ENCODE measurements around the gene VEPH1.

Gene VEPH1

GRCh38 chr3:157428853-157429252 is 74.4 kb downstream of the VEPH1 start:
- H3K9ac ChIP-seq (ENCODE audit: low read length), result no peak overlapping the region
- peaks cover 5% of the 10 kb centered on the region; the same call in 1 of the 2 replicates for H3K9me3 ChIP-seq (ENCODE audit: control insufficient read depth, insufficient read depth, low read depth, low read length)
- no peaks in the 10 kb centered on the region for H3K4me1 ChIP-seq (ENCODE audit: control insufficient read depth, insufficient read depth, low read length)
- H3K36me3 ChIP-seq (ENCODE audit: control insufficient read depth, insufficient read depth, low read length), result no peaks in the 10 kb centered on the region
- H3K27ac ChIP-seq (ENCODE audit: low read depth, low read length), result no peak overlapping the region
- no peaks in the 10 kb centered on the region for H3K27me3 ChIP-seq (ENCODE audit: control insufficient read depth, insufficient read depth, low read length)
- no peak overlapping the region for H3K4me3 ChIP-seq (ENCODE audit: low read depth, low read length)

GRCh38 chr3:157427901-157428300 is 75.3 kb downstream of the VEPH1 start:
- H3K4me3 ChIP-seq (ENCODE audit: low read depth, low read length), result no peak overlapping the region
- H3K9me3 ChIP-seq (ENCODE audit: control insufficient read depth, insufficient read depth, low read depth, low read length), result peaks cover 5% of the 10 kb centered on the region; the same call in 1 of the 2 replicates
- H3K4me1 ChIP-seq (ENCODE audit: control insufficient read depth, insufficient read depth, low read length), result no peaks in the 10 kb centered on the region
- H3K27ac ChIP-seq (ENCODE audit: low read depth, low read length), result no peak overlapping the region
- H3K36me3 ChIP-seq (ENCODE audit: control insufficient read depth, insufficient read depth, low read length), result no peaks in the 10 kb centered on the region
- no peak overlapping the region for H3K9ac ChIP-seq (ENCODE audit: low read length)
- H3K27me3 ChIP-seq (ENCODE audit: control insufficient read depth, insufficient read depth, low read length), result no peaks in the 10 kb centered on the region

GRCh38 chr3:157423337-157423736 is 79.9 kb downstream of the VEPH1 start:
- Histone ChIP-seq H3K9me3 (ENCODE audit: control insufficient read depth, insufficient read depth, low read depth, low read length) (peaks cover 5% of the 10 kb centered on the region; the same call in 1 of the 2 replicates), H3K27ac (ENCODE audit: low read depth, low read length) (no peak overlapping the region), H3K36me3 (ENCODE audit: control insufficient read depth, insufficient read depth, low read length) (no peaks in the 10 kb centered on the region), H3K27me3 (ENCODE audit: control insufficient read depth, insufficient read depth, low read length) (no peaks in the 10 kb centered on the region), H3K4me3 (ENCODE audit: low read depth, low read length) (no peak overlapping the region), H3K4me1 (ENCODE audit: control insufficient read depth, insufficient read depth, low read length) (no peaks in the 10 kb centered on the region), H3K9ac (ENCODE audit: low read length) (no peak overlapping the region)

- Histone ChIP-seq H3K27me3 (ENCODE audit: control insufficient read depth, insufficient read depth, low read length) (no peaks in the 10 kb centered on the region), H3K27ac (ENCODE audit: low read depth, low read length) (no peak overlapping the region), H3K4me3 (ENCODE audit: low read depth, low read length) (no peak overlapping the region), H3K9me3 (ENCODE audit: control insufficient read depth, insufficient read depth, low read depth, low read length) (peaks cover 5% of the 10 kb centered on the region; the same call in 1 of the 2 replicates), H3K9ac (ENCODE audit: low read length) (no peak overlapping the region), H3K4me1 (ENCODE audit: control insufficient read depth, insufficient read depth, low read length) (no peaks in the 10 kb centered on the region), H3K36me3 (ENCODE audit: control insufficient read depth, insufficient read depth, low read length) (no peaks in the 10 kb centered on the region)
Measured at GRCh38 chr3:157420606-157421130, 82.5 kb downstream of the VEPH1 start.

GRCh38 chr3:157418104-157418503 is 85.1 kb downstream of the VEPH1 start:
- Histone ChIP-seq H3K36me3 (ENCODE audit: control insufficient read depth, insufficient read depth, low read length) (no peaks in the 10 kb centered on the region), H3K9me3 (ENCODE audit: control insufficient read depth, insufficient read depth, low read depth, low read length) (no peaks in the 10 kb centered on the region), H3K27me3 (ENCODE audit: control insufficient read depth, insufficient read depth, low read length) (no peaks in the 10 kb centered on the region), H3K9ac (ENCODE audit: low read length) (no peak overlapping the region), H3K27ac (ENCODE audit: low read depth, low read length) (no peak overlapping the region), H3K4me1 (ENCODE audit: control insufficient read depth, insufficient read depth, low read length) (no peaks in the 10 kb centered on the region), H3K4me3 (ENCODE audit: low read depth, low read length) (no peak overlapping the region)

GRCh38 chr3:157417247-157417646 is 86.0 kb downstream of the VEPH1 start:
- Histone ChIP-seq H3K27me3 (ENCODE audit: control insufficient read depth, insufficient read depth, low read length) (no peaks in the 10 kb centered on the region), H3K4me3 (ENCODE audit: low read depth, low read length) (no peak overlapping the region), H3K4me1 (ENCODE audit: control insufficient read depth, insufficient read depth, low read length) (no peaks in the 10 kb centered on the region), H3K36me3 (ENCODE audit: control insufficient read depth, insufficient read depth, low read length) (no peaks in the 10 kb centered on the region), H3K9ac (ENCODE audit: low read length) (no peak overlapping the region), H3K9me3 (ENCODE audit: control insufficient read depth, insufficient read depth, low read depth, low read length) (no peaks in the 10 kb centered on the region), H3K27ac (ENCODE audit: low read depth, low read length) (no peak overlapping the region)

GRCh38 chr3:157416347-157417087 is 86.7 kb downstream of the VEPH1 start:
- Histone ChIP-seq H3K36me3 (ENCODE audit: control insufficient read depth, insufficient read depth, low read length) (no peaks in the 10 kb centered on the region), H3K27me3 (ENCODE audit: control insufficient read depth, insufficient read depth, low read length) (no peaks in the 10 kb centered on the region), H3K27ac (ENCODE audit: low read depth, low read length) (no peak overlapping the region)

GRCh38 chr3:157414861-157415260 is 88.4 kb downstream of the VEPH1 start:
- H3K4me3 ChIP-seq (ENCODE audit: low read depth, low read length), result no peak overlapping the region
- H3K27ac ChIP-seq (ENCODE audit: low read depth, low read length), result no peak overlapping the region
- no peaks in the 10 kb centered on the region for H3K27me3 ChIP-seq (ENCODE audit: control insufficient read depth, insufficient read depth, low read length)
- no peak overlapping the region for H3K9ac ChIP-seq (ENCODE audit: low read length)
- H3K9me3 ChIP-seq (ENCODE audit: control insufficient read depth, insufficient read depth, low read depth, low read length), result no peaks in the 10 kb centered on the region
- H3K4me1 ChIP-seq (ENCODE audit: control insufficient read depth, insufficient read depth, low read length), result no peaks in the 10 kb centered on the region
- no peaks in the 10 kb centered on the region for H3K36me3 ChIP-seq (ENCODE audit: control insufficient read depth, insufficient read depth, low read length)

More at GRCh38 chr3:157416347-157417087, 86.7 kb downstream of the VEPH1 start:
- Histone ChIP-seq H3K9me3 (ENCODE audit: control insufficient read depth, insufficient read depth, low read depth, low read length) (no peaks in the 10 kb centered on the region), H3K4me1 (ENCODE audit: control insufficient read depth, insufficient read depth, low read length) (no peaks in the 10 kb centered on the region), H3K9ac (ENCODE audit: low read length) (no peak overlapping the region), H3K4me3 (ENCODE audit: low read depth, low read length) (no peak overlapping the region)

- no peaks in the 10 kb centered on the region for H3K36me3 ChIP-seq (ENCODE audit: control insufficient read depth, insufficient read depth, low read length)
- H3K27ac ChIP-seq (ENCODE audit: low read depth, low read length), result no peak overlapping the region
- H3K27me3 ChIP-seq (ENCODE audit: control insufficient read depth, insufficient read depth, low read length), result no peaks in the 10 kb centered on the region
- H3K4me3 ChIP-seq (ENCODE audit: low read depth, low read length), result no peak overlapping the region
- H3K9ac ChIP-seq (ENCODE audit: low read length), result no peak overlapping the region
- no peaks in the 10 kb centered on the region for H3K9me3 ChIP-seq (ENCODE audit: control insufficient read depth, insufficient read depth, low read depth, low read length)
- H3K4me1 ChIP-seq (ENCODE audit: control insufficient read depth, insufficient read depth, low read length), result no peaks in the 10 kb centered on the region
Measured at GRCh38 chr3:157412323-157412855, 90.8 kb downstream of the VEPH1 start.

GRCh38 chr3:157410945-157411344 is 92.3 kb downstream of the VEPH1 start:
- no peak overlapping the region for H3K4me3 ChIP-seq (ENCODE audit: low read depth, low read length)
- no peak overlapping the region for H3K27ac ChIP-seq (ENCODE audit: low read depth, low read length)
- no peaks in the 10 kb centered on the region for H3K27me3 ChIP-seq (ENCODE audit: control insufficient read depth, insufficient read depth, low read length)
- H3K4me1 ChIP-seq (ENCODE audit: control insufficient read depth, insufficient read depth, low read length), result no peaks in the 10 kb centered on the region
- H3K9ac ChIP-seq (ENCODE audit: low read length), result no peak overlapping the region
- no peaks in the 10 kb centered on the region for H3K36me3 ChIP-seq (ENCODE audit: control insufficient read depth, insufficient read depth, low read length)
- H3K9me3 ChIP-seq (ENCODE audit: control insufficient read depth, insufficient read depth, low read depth, low read length), result no peaks in the 10 kb centered on the region

- Histone ChIP-seq H3K4me3 (ENCODE audit: low read depth, low read length) (no peak overlapping the region), H3K27ac (ENCODE audit: low read depth, low read length) (no peak overlapping the region), H3K4me1 (ENCODE audit: control insufficient read depth, insufficient read depth, low read length) (peaks cover 6% of the 10 kb centered on the region; the same call in 1 of the 2 replicates), H3K36me3 (ENCODE audit: control insufficient read depth, insufficient read depth, low read length) (no peaks in the 10 kb centered on the region), H3K9ac (ENCODE audit: low read length) (no peak overlapping the region), H3K9me3 (ENCODE audit: control insufficient read depth, insufficient read depth, low read depth, low read length) (no peaks in the 10 kb centered on the region), H3K27me3 (ENCODE audit: control insufficient read depth, insufficient read depth, low read length) (no peaks in the 10 kb centered on the region)
Measured at GRCh38 chr3:157409516-157409915, 93.7 kb downstream of the VEPH1 start.
